IMR-90 (cell line): Measurements from ENCODE around the gene ELANE. TPM values are rescaled to one million over a fixed set of nuclear protein-coding genes. Genes with fewer than 3 reads are reported as not detected.

Experiments used
- ATAC-seq: fragments of 200-7000 bp; cut with Tn5 transposase; 2 replicates; pipeline ENCODE4 v1.9.1; 2020; ENCODE audit warnings: low read depth, mild to moderate bottlenecking, moderate library complexity
- BruUV-seq: library from RNA; stranded (reverse); fragments of 400-500 nt; replicated peaks from 2 replicates; lab custom pipeline; 2021; lab: Mats Ljungman, UMichigan
- CTCF ChIA-PET: fragments of 300-600 bp; formaldehyde crosslinking; extraction: SDS; loops from one replicate; lab custom pipeline; 2021; ENCODE audit warnings: antibody characterized with exemption; lab: Yijun Ruan, JAX
- POLR2A ChIA-PET: fragments of 300-600 bp; sonication (Branson Sonifier 250); formaldehyde crosslinking; loops from one replicate; lab custom pipeline; 2022; ENCODE audit warnings: antibody characterized with exemption; ENCODE audit not compliant: unreplicated experiment; lab: Charles Lee
- DNase-seq: peaks from one replicate; pipeline ENCODE4 v3.0.0; 2013
- H2AFZ ChIP-seq: replicated peaks from 2 replicates; pipeline ENCODE3; 2013; ENCODE audit warnings: low read length, mild to moderate bottlenecking; ENCODE audit not compliant: poor library complexity
- H2AK5ac ChIP-seq: 2 replicates; pipeline ENCODE4 v1.6.1; 2013; ENCODE audit warnings: low read depth, low read length, inconsistent platforms
- H2AK9ac ChIP-seq: replicated peaks from 2 replicates; pipeline ENCODE3; 2013; ENCODE audit warnings: mild to moderate bottlenecking, low read depth, low read length, moderate library complexity; ENCODE audit not compliant: poor library complexity
- H2BK120ac ChIP-seq: 2 replicates; pipeline ENCODE4 v1.6.1; 2013; ENCODE audit warnings: low read depth, low read length, inconsistent platforms
- H2BK15ac ChIP-seq: 3 replicates; pipeline ENCODE4 v1.6.1; 2013; ENCODE audit warnings: low read depth, low read length, inconsistent platforms
- H2BK20ac ChIP-seq: 2 replicates; pipeline ENCODE4 v1.6.1; 2013; ENCODE audit warnings: low read depth, mild to moderate bottlenecking, inconsistent platforms, low read length, moderate library complexity
- H2BK5ac ChIP-seq: 2 replicates; pipeline ENCODE4 v1.6.1; 2013; ENCODE audit warnings: mild to moderate bottlenecking, low read depth, low read length, inconsistent platforms; ENCODE audit not compliant: poor library complexity, severe bottlenecking
- H3K14ac ChIP-seq: replicated peaks from 2 replicates; pipeline ENCODE4 v1.6.1; 2013; ENCODE audit warnings: low read depth, low read length, inconsistent platforms
- H3K18ac ChIP-seq: 2 replicates; pipeline ENCODE4 v1.6.1; 2013; ENCODE audit warnings: low read depth, low read length, control low read depth
- H3K23ac ChIP-seq: 2 replicates; pipeline ENCODE4 v1.6.1; 2013; ENCODE audit warnings: low read depth, low read length, inconsistent platforms
- H3K27ac ChIP-seq: 2 replicates; pipeline ENCODE4 v1.5.1; 2013; ENCODE audit warnings: mild to moderate bottlenecking, control low read depth, low read length; ENCODE audit not compliant: insufficient read depth
- H3K27me3 ChIP-seq: 2 replicates; pipeline ENCODE4 v1.6.1; 2013; ENCODE audit warnings: low read length; ENCODE audit not compliant: control insufficient read depth, insufficient read depth
- H3K36me3 ChIP-seq: 2 replicates; pipeline ENCODE4 v1.6.1; 2013; ENCODE audit warnings: low read length, mixed read lengths; ENCODE audit not compliant: control insufficient read depth, insufficient read depth
- H3K4ac ChIP-seq: 2 replicates; pipeline ENCODE4 v1.6.1; 2013; ENCODE audit warnings: low read depth, low read length, inconsistent platforms
- H3K4me1 ChIP-seq: 2 replicates; pipeline ENCODE4 v1.6.1; 2013; ENCODE audit warnings: low read length, mixed read lengths; ENCODE audit not compliant: control insufficient read depth, insufficient read depth
- H3K4me2 ChIP-seq: 2 replicates; pipeline ENCODE4 v1.6.1; 2013; ENCODE audit warnings: low read depth, mild to moderate bottlenecking, control low read depth, low read length, moderate library complexity
- H3K4me3 ChIP-seq: 2 replicates; pipeline ENCODE4 v1.5.1; 2013; ENCODE audit warnings: low read depth, mild to moderate bottlenecking, control low read depth, low read length, moderate library complexity; ENCODE audit not compliant: insufficient read depth
- H3K56ac ChIP-seq: 2 replicates; pipeline ENCODE4 v1.6.1; 2013; ENCODE audit warnings: low read length, inconsistent platforms; ENCODE audit not compliant: insufficient read depth; ENCODE audit errors: extremely low read depth
- H3K79me1 ChIP-seq, 2 experiments: 2 replicates each; pipeline ENCODE4 v1.6.1; 2013; ENCODE audit warnings: low read length in 2 of 2, inconsistent platforms in 1 of 2, low read depth in 1 of 2
- H3K9ac ChIP-seq: 2 replicates; pipeline ENCODE4 v1.6.1; 2013; ENCODE audit warnings: low read depth, low read length, control low read depth
- H3K9me1 ChIP-seq: 2 replicates; pipeline ENCODE4 v1.6.1; 2013; ENCODE audit warnings: low read length, inconsistent platforms; ENCODE audit not compliant: insufficient read depth
- H3K9me3 ChIP-seq: 2 replicates; pipeline ENCODE4 v1.6.1; 2013; ENCODE audit warnings: low read length; ENCODE audit not compliant: control insufficient read depth, insufficient read depth
- H4K20me1 ChIP-seq: 2 replicates; pipeline ENCODE4 v1.6.1; 2013; ENCODE audit warnings: low read length, inconsistent platforms; ENCODE audit not compliant: insufficient read depth
- H4K5ac ChIP-seq: 2 replicates; pipeline ENCODE4 v1.6.1; 2013; ENCODE audit warnings: mild to moderate bottlenecking, low read depth, low read length, control low read depth
- H4K8ac ChIP-seq, 2 experiments: 2 replicates each; pipeline ENCODE4 v1.6.1; 2013; ENCODE audit warnings: low read depth in 2 of 2, low read length in 2 of 2, control low read depth in 1 of 2, inconsistent platforms in 1 of 2
- H4K91ac ChIP-seq: 2 replicates; pipeline ENCODE4 v1.6.1; 2013; ENCODE audit warnings: low read depth, low read length, inconsistent platforms; ENCODE audit not compliant: insufficient read depth
- BHLHE40 ChIP-seq: fragments of 150-350 bp; IDR thresholded peaks from 2 replicates; pipeline ENCODE4 v1.6.1; 2016; ENCODE audit warnings: mild to moderate bottlenecking, low read depth, low read length
- CHD1 ChIP-seq: IDR thresholded peaks from 2 replicates; pipeline ENCODE4 v1.6.1; 2012; ENCODE audit warnings: low read depth, low read length, improper control_type of control experiment
- FOS ChIP-seq: fragments of 150-350 bp; IDR thresholded peaks from 2 replicates; pipeline ENCODE4 v1.6.1; 2016; ENCODE audit warnings: low read depth, low read length
- MXI1 ChIP-seq: IDR thresholded peaks from 2 replicates; pipeline ENCODE4 v1.6.1; 2012; ENCODE audit warnings: low read depth, mild to moderate bottlenecking, low read length, moderate library complexity, borderline replicate concordance
- NFE2L2 ChIP-seq: fragments of 150-350 bp; IDR thresholded peaks from 2 replicates; pipeline ENCODE4 v1.6.1; 2016; ENCODE audit warnings: low read depth, mild to moderate bottlenecking, low read length
- POLR2A ChIP-seq: IDR thresholded peaks from 2 replicates; pipeline ENCODE4 v1.6.1; 2012; ENCODE audit warnings: mild to moderate bottlenecking, low read depth, low read length
- RCOR1 ChIP-seq: IDR thresholded peaks from 2 replicates; pipeline ENCODE4 v1.6.1; 2012; ENCODE audit warnings: mild to moderate bottlenecking, low read length, improper control_type of control experiment; ENCODE audit not compliant: insufficient replicate concordance
- SMC3 ChIP-seq: fragments of 150-350 bp; IDR thresholded peaks from 2 replicates; pipeline ENCODE4 v1.6.1; 2016; ENCODE audit warnings: low read depth, mild to moderate bottlenecking, antibody characterized with exemption, low read length, moderate library complexity
- USF2 ChIP-seq: fragments of 150-350 bp; IDR thresholded peaks from 2 replicates; pipeline ENCODE4 v1.6.1; 2017; ENCODE audit warnings: mild to moderate bottlenecking, antibody characterized with exemption, low read length, low read depth
- WGBS, 2 experiments: methylation state at CpG; one replicate each; pipeline versions ENCODE4 v1.1.5 to v1.1.7; 2013; ENCODE audit warnings: missing lambda C conversion rate in 2 of 2; ENCODE audit not compliant: insufficient read length in 1 of 2; ENCODE audit errors: extremely low coverage in 2 of 2; 5-methylcytosine and 5-hydroxymethylcytosine counted together
- dilution Hi-C: fragments of 300-500 bp; cut with HindIII; formaldehyde crosslinking; loops from one replicate; pipeline ENCODE4 v1.14.3; 2018; ENCODE audit warnings: low sequenced_read_pairs; ENCODE audit not compliant: unreplicated experiment
- in situ Hi-C: fragments of 300-500 bp; cut with MboI; formaldehyde crosslinking; loops from 3 replicates; pipeline ENCODE4 v1.14.3; 2019; ENCODE audit warnings: low sequenced_read_pairs, inconsistent platforms, mixed read lengths
- intact Hi-C: fragments of 100-400 bp; cut with micrococcal nuclease; formaldehyde crosslinking; loops from 2 replicates; pipeline ENCODE4 v1.10.0; 2022
- polyA plus RNA-seq, 3 experiments: library from polyadenylated mRNA; depleted of rRNA; stranded (reverse); fragments of >200 nt; gene quantifications; 2 replicates each; pipeline ENCODE4 v1.2.3, GENCODE V29; 2012; ENCODE audit warnings: low replicate concordance in 1 of 3
- total RNA-seq: library from RNA; depleted of rRNA; stranded (reverse); fragments of >200 nt; gene quantifications from 2 replicates; pipeline ENCODE4 v1.2.3, GENCODE V29; 2012
- TF ChIP-seq, protein P1 (sequence below): conservative IDR thresholded peaks from 2 replicates; pipeline ENCODE4 v1.5.1; 2012; ENCODE audit warnings: mild to moderate bottlenecking, low read depth, low read length, improper control_type of control experiment

ELANE gene
- total and polyA plus RNA-seq, 2 of the 4 experiments (the other 2 are of a cell fraction) = 0.27 TPM; not detected in 1

DNA sequence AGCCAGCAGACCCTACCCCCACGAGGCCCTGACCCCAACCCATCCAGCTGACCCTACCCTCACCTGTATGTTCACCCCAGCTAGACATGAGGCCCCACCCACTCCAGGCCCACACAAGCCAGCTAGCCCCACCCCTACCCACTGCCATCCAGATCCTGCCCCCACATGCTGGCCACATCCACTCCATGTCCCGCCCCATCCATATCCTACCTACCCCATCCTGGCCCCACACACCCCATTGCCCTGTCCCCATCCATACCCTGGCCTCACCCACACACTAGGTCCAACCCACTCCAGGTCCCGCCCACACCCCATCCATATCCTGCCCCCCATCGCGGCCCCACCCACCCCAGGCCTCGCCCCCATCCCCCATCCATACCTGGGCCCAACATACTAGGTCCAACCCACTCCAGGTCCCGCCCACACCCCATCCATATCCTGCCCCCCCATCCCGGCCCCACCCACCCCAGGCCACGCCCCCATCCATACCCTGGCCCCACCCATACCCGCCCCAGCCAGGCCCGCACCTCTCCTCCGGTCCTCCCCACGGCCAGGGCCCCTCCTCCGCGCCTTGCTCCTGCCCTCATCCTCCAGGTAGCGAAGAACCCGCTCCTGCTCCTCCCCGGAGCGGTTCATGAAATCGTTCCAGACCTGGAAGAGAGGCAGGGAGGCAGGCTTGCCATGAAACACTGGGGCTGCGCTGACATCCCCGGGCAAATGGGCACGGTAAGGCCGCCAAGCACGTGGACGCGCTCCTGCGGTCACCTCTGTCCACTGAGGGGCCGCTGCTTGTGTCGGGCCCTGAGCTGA lies 48.4 kb downstream of the ELANE start:
- peaks cover under 1% of the 10 kb centered on the region; the same call in 1 of the 2 replicates for H3K9me1 ChIP-seq
- H4K20me1 ChIP-seq = peaks cover 47% of the 10 kb centered on the region
- intact Hi-C loops = no loop called here
- peak; percentile 46 for ATAC-seq
- CTCF ChIA-PET = no interaction called here
- WGBS, 2 experiments = 94% methylated on average over 13 of the region's 30 CpGs; no CpG with 5 or more reads in 1 of the 2 experiments
- no peak for TF ChIP-seq POLR2A
- TF ChIP-seq MXI1 = no peak
- no peak for TF ChIP-seq RCOR1
- TF ChIP-seq CHD1 = no peak
- TF ChIP-seq, protein P1, sequence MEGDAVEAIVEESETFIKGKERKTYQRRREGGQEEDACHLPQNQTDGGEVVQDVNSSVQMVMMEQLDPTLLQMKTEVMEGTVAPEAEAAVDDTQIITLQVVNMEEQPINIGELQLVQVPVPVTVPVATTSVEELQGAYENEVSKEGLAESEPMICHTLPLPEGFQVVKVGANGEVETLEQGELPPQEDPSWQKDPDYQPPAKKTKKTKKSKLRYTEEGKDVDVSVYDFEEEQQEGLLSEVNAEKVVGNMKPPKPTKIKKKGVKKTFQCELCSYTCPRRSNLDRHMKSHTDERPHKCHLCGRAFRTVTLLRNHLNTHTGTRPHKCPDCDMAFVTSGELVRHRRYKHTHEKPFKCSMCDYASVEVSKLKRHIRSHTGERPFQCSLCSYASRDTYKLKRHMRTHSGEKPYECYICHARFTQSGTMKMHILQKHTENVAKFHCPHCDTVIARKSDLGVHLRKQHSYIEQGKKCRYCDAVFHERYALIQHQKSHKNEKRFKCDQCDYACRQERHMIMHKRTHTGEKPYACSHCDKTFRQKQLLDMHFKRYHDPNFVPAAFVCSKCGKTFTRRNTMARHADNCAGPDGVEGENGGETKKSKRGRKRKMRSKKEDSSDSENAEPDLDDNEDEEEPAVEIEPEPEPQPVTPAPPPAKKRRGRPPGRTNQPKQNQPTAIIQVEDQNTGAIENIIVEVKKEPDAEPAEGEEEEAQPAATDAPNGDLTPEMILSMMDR = no peak
- no peak for TF ChIP-seq NFE2L2
- no peak for TF ChIP-seq BHLHE40
- no peak for TF ChIP-seq USF2
- no peak for TF ChIP-seq FOS
- TF ChIP-seq SMC3 = no peak
- DNase-seq = no peak
- H3K27ac ChIP-seq = no peak overlapping the region
- H3K4ac ChIP-seq = no peak overlapping the region
- in situ Hi-C loops = no loop called here
- no peak overlapping the region for H3K18ac ChIP-seq
- H3K4me3 ChIP-seq = no peak overlapping the region
- no TSS peak for BruUV-seq
- no peak overlapping the region for H2AFZ ChIP-seq
- POLR2A ChIA-PET = no interaction called here
- H2AK5ac ChIP-seq = no peak overlapping the region
- no peak overlapping the region for H2BK20ac ChIP-seq
- H2BK5ac ChIP-seq = no peak overlapping the region
- peaks cover 10 to 43% of the 10 kb centered on the region in 2 experiments for H3K79me1 ChIP-seq
- no peak overlapping the region for H3K14ac ChIP-seq
- H3K56ac ChIP-seq = no peak overlapping the region
- H3K9me3 ChIP-seq = no peaks in the 10 kb centered on the region
- no peak overlapping the region for H3K9ac ChIP-seq
- no peaks in the 10 kb centered on the region for H3K27me3 ChIP-seq
- peaks cover 2% of the 10 kb centered on the region; the same call in 1 of the 2 replicates for H3K4me1 ChIP-seq
- H2AK9ac ChIP-seq = peak overlapping the region; percentile 28
- H4K5ac ChIP-seq = no peak overlapping the region
- H3K23ac ChIP-seq = no peak overlapping the region
- no peak overlapping the region for H2BK15ac ChIP-seq
- no peak overlapping the region for H4K91ac ChIP-seq
- peaks cover 27% of the 10 kb centered on the region; the same call in 1 of the 2 replicates for H3K36me3 ChIP-seq
- no peak overlapping the region for H3K4me2 ChIP-seq
- H2BK120ac ChIP-seq = no peak overlapping the region
- dilution Hi-C loops = no loop called here
- H4K8ac ChIP-seq = no peak overlapping the region
